Measurements from ENCODE around the gene SYCP2. TPM values are rescaled to one million over a fixed set of nuclear protein-coding genes. Genes with fewer than 3 reads are reported as not detected.
"Not testable (repeated sequence)": the region's sequence is repeated elsewhere in the genome, so short reads cannot be mapped to it uniquely, and the experiment has no call there.

Gene SYCP2
- total RNA-seq, 2 donors from 2014 or later, result 2.5 to 6.7 TPM

- not testable (repeated sequence) for H3K9me3 Mint-ChIP-seq; H3K27ac Mint-ChIP-seq; H3K36me3 Mint-ChIP-seq (ENCODE audit: low read depth); H3K4me3 Mint-ChIP-seq; H3K27me3 Mint-ChIP-seq; ATAC-seq (replicated peaks); H3K4me1 Mint-ChIP-seq
Observed at GRCh38 chr20:59856941-59857340, 76.5 kb downstream of the SYCP2 start.

GRCh38 chr20:59856526-59856925 is 76.9 kb downstream of the SYCP2 start:
- H3K27ac Mint-ChIP-seq; H3K36me3 Mint-ChIP-seq (ENCODE audit: low read depth); H3K27me3 Mint-ChIP-seq; H3K4me1 Mint-ChIP-seq; H3K9me3 Mint-ChIP-seq; ATAC-seq (replicated peaks); H3K4me3 Mint-ChIP-seq: not testable (repeated sequence)

- no peaks in the 10 kb centered on the region for H3K4me1 Mint-ChIP-seq
- H3K27ac Mint-ChIP-seq, result no peak overlapping the region
- H3K9me3 Mint-ChIP-seq, result no peaks in the 10 kb centered on the region
- no peaks in the 10 kb centered on the region for H3K36me3 Mint-ChIP-seq (ENCODE audit: low read depth)
- H3K27me3 Mint-ChIP-seq, result no peaks in the 10 kb centered on the region
- H3K4me3 Mint-ChIP-seq, result no peak overlapping the region
- ATAC-seq (replicated peaks), result no peak
Observed at GRCh38 chr20:59850018-59850641, 83.3 kb downstream of the SYCP2 start.

GRCh38 chr20:59848182-59848581 is 85.3 kb downstream of the SYCP2 start:
- H3K9me3 Mint-ChIP-seq, result no peaks in the 10 kb centered on the region
- no peak overlapping the region for H3K27ac Mint-ChIP-seq
- no peak overlapping the region for H3K4me3 Mint-ChIP-seq
- no peak for ATAC-seq (replicated peaks)
- no peaks in the 10 kb centered on the region for H3K27me3 Mint-ChIP-seq
- no peaks in the 10 kb centered on the region for H3K36me3 Mint-ChIP-seq (ENCODE audit: low read depth)
- H3K4me1 Mint-ChIP-seq, result no peaks in the 10 kb centered on the region

GRCh38 chr20:59845472-59845871 is 88.0 kb downstream of the SYCP2 start:
- no peaks in the 10 kb centered on the region for H3K4me1 Mint-ChIP-seq

GRCh38 chr20:59839400-59839799 is 94.0 kb downstream of the SYCP2 start:
- Mint-ChIP-seq H3K27me3 (peaks cover 27% of the 10 kb centered on the region), H3K9me3 (no peaks in the 10 kb centered on the region), H3K4me1 (no peaks in the 10 kb centered on the region), H3K27ac (no peak overlapping the region), H3K4me3 (no peak overlapping the region), H3K36me3 (ENCODE audit: low read depth) (no peaks in the 10 kb centered on the region)
- ATAC-seq (replicated peaks), result no peak

More at GRCh38 chr20:59845472-59845871, 88.0 kb downstream of the SYCP2 start:
- Mint-ChIP-seq H3K9me3 (no peaks in the 10 kb centered on the region), H3K27ac (no peak overlapping the region), H3K36me3 (ENCODE audit: low read depth) (no peaks in the 10 kb centered on the region), H3K27me3 (no peaks in the 10 kb centered on the region), H3K4me3 (no peak overlapping the region)
- ATAC-seq (replicated peaks), result no peak

- no peaks in the 10 kb centered on the region for H3K36me3 Mint-ChIP-seq (ENCODE audit: low read depth)
- peaks cover 36% of the 10 kb centered on the region for H3K27me3 Mint-ChIP-seq
- no peak for ATAC-seq (replicated peaks)
- no peak overlapping the region for H3K4me3 Mint-ChIP-seq
- no peaks in the 10 kb centered on the region for H3K9me3 Mint-ChIP-seq
- no peak overlapping the region for H3K27ac Mint-ChIP-seq
- no peaks in the 10 kb centered on the region for H3K4me1 Mint-ChIP-seq
Observed at GRCh38 chr20:59837623-59838394, 95.6 kb downstream of the SYCP2 start.

- H3K27me3 Mint-ChIP-seq, result peaks cover 39% of the 10 kb centered on the region
- H3K36me3 Mint-ChIP-seq (ENCODE audit: low read depth), result no peaks in the 10 kb centered on the region
- no peaks in the 10 kb centered on the region for H3K4me1 Mint-ChIP-seq
- no peak for ATAC-seq (replicated peaks)
- H3K4me3 Mint-ChIP-seq, result no peak overlapping the region
- no peak overlapping the region for H3K27ac Mint-ChIP-seq
- no peaks in the 10 kb centered on the region for H3K9me3 Mint-ChIP-seq
Observed at GRCh38 chr20:59836767-59837166, 96.7 kb downstream of the SYCP2 start.

- Mint-ChIP-seq H3K27me3 (peaks cover 39% of the 10 kb centered on the region), H3K27ac (no peak overlapping the region), H3K4me3 (no peak overlapping the region), H3K9me3 (no peaks in the 10 kb centered on the region), H3K36me3 (ENCODE audit: low read depth) (no peaks in the 10 kb centered on the region), H3K4me1 (no peaks in the 10 kb centered on the region)
- no peak for ATAC-seq (replicated peaks)
Observed at GRCh38 chr20:59835448-59836395, 97.7 kb downstream of the SYCP2 start.

GRCh38 chr20:59835057-59835447 is 98.4 kb downstream of the SYCP2 start:
- H3K36me3 Mint-ChIP-seq (ENCODE audit: low read depth), result no peaks in the 10 kb centered on the region
- H3K9me3 Mint-ChIP-seq, result no peaks in the 10 kb centered on the region
- no peaks in the 10 kb centered on the region for H3K4me1 Mint-ChIP-seq
- peaks cover 42% of the 10 kb centered on the region for H3K27me3 Mint-ChIP-seq
- no peak overlapping the region for H3K4me3 Mint-ChIP-seq
- ATAC-seq (replicated peaks), result no peak
- no peak overlapping the region for H3K27ac Mint-ChIP-seq

- H3K27ac Mint-ChIP-seq, result no peak overlapping the region
- H3K4me1 Mint-ChIP-seq, result no peaks in the 10 kb centered on the region
- no peak for ATAC-seq (replicated peaks)
- H3K27me3 Mint-ChIP-seq, result peaks cover 40% of the 10 kb centered on the region
- H3K4me3 Mint-ChIP-seq, result no peak overlapping the region
- no peaks in the 10 kb centered on the region for H3K9me3 Mint-ChIP-seq
- no peaks in the 10 kb centered on the region for H3K36me3 Mint-ChIP-seq (ENCODE audit: low read depth)
Observed at GRCh38 chr20:59832406-59833363, 100.8 kb downstream of the SYCP2 start.

GRCh38 chr20:59831916-59832270 is 101.5 kb downstream of the SYCP2 start:
- H3K36me3 Mint-ChIP-seq (ENCODE audit: low read depth), result no peaks in the 10 kb centered on the region
- no peak overlapping the region for H3K27ac Mint-ChIP-seq
- H3K4me3 Mint-ChIP-seq, result no peak overlapping the region
- H3K9me3 Mint-ChIP-seq, result no peaks in the 10 kb centered on the region
- peaks cover 40% of the 10 kb centered on the region for H3K27me3 Mint-ChIP-seq
- no peak for ATAC-seq (replicated peaks)
- H3K4me1 Mint-ChIP-seq, result no peaks in the 10 kb centered on the region

- Mint-ChIP-seq H3K4me1 (no peaks in the 10 kb centered on the region), H3K36me3 (ENCODE audit: low read depth) (no peaks in the 10 kb centered on the region), H3K4me3 (no peak overlapping the region), H3K27ac (no peak overlapping the region), H3K27me3 (peaks cover 42% of the 10 kb centered on the region), H3K9me3 (no peaks in the 10 kb centered on the region)
- ATAC-seq (replicated peaks), result no peak
Observed at GRCh38 chr20:59831024-59831915, 102.2 kb downstream of the SYCP2 start.

Data from activated T-helper 17 cell treated with anti-CD3 and anti-CD28 coated beads, Interleukin-2, amount 50 U/mL, for 72 hours (primary cell).